ENCODE results near the gene CEACAM4.

The CEACAM4 gene

DNA sequence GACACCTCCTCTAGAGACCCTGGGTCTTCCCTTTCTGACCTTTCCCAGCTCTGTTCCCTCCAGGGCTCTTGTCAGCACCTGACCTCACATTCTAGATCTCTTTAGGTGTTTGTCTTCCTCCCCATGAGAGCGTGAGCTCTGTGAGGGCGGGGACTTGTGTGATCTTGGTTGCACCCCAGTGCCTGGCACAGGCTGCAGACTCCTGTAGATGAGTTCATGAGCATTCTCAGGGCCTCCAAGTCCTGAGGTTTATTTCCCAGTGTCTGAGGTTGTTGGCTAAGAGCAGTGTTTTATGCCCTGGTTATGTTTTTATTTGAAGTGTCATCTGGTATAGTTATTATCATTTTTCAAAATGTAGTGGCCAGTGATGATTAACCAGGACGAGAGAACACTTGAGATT is 596 bp downstream of the CEACAM4 start:
- no peak for TF ChIP-seq CTCF (conservative IDR thresholded peaks at IDR 0.05; ENCODE audit: low read depth, low read length)
- no peak for DNase-seq (ENCODE audit: low read depth)
- no peak overlapping the region for H3K4me3 ChIP-seq (ENCODE audit: low read depth, low read length)

DNA sequence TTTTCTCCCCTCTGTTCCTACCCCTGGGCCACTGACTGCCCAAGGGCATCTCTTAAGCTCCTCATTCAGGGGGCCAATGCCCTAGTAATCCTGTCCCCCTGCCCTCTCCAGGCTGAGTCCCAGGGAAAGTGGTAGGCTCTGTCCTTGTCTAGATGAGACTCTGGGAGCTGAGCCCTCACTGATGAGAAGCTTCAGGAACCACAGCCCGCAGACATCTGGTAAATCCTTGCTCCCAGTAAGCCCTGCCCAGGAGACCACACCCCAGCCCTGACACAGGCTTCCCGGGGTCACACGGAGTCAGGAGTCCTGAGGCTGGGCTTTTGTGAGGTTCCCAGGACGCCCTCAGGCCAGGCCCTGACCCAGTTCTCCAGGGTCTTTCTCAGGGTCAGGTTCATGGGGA is 1.9 kb downstream of the CEACAM4 start:
- DNase-seq (ENCODE audit: low read depth), result no peak
- no peak overlapping the region for H3K4me3 ChIP-seq (ENCODE audit: low read depth, low read length)

DNA sequence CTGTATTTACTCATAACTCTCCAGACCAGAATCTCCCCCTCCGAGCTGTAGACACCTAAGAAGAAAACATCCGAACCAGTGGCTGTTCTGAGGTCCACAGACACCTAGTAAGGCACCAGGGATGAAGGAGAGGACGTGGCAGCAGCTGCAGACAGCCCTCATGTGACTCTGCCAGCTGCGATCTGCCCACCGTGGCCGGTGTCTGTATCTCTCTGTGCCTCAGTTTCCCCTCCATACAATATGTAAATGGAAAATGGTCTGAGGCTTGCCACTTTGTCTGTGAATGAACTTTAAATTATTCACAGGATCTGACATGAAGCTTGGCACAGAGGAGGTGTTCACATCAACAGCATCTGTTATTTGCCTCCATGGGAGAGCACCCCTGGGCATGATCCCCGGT is 2.4 kb downstream of the CEACAM4 start:
- H3K4me3 ChIP-seq (ENCODE audit: low read depth, low read length), result no peak overlapping the region
- TF ChIP-seq CTCF (conservative IDR thresholded peaks at IDR 0.05; ENCODE audit: low read depth, low read length), result no peak
- DNase-seq (ENCODE audit: low read depth), result no peak

More for the DNA sequence above, 1.9 kb downstream of the CEACAM4 start:
- no peak for TF ChIP-seq CTCF (conservative IDR thresholded peaks at IDR 0.05; ENCODE audit: low read depth, low read length)

DNA sequence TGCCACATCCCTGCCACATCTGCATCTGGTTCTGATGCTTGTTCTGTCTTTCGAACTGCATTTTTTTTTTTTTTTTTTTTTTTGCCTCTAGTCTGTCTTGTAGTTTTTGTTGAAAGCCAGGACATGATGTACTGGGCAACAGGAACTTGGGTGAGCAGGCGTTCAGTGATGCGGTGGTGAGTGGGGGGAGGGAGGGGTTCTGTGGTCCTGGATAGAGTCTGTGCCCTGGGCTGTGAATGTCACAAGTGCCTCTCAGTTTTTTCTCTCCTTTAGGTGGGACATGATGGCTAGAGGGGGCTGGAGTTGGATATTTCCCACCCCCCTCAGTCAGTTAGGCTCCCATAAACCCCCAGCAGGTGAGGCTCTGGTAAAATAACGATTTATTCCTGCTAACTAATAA is 3.5 kb downstream of the CEACAM4 start:
- no peak for DNase-seq (ENCODE audit: low read depth)
- no peak for TF ChIP-seq CTCF (conservative IDR thresholded peaks at IDR 0.05; ENCODE audit: low read depth, low read length)
- H3K4me3 ChIP-seq (ENCODE audit: low read depth, low read length), result no peak overlapping the region

DNA sequence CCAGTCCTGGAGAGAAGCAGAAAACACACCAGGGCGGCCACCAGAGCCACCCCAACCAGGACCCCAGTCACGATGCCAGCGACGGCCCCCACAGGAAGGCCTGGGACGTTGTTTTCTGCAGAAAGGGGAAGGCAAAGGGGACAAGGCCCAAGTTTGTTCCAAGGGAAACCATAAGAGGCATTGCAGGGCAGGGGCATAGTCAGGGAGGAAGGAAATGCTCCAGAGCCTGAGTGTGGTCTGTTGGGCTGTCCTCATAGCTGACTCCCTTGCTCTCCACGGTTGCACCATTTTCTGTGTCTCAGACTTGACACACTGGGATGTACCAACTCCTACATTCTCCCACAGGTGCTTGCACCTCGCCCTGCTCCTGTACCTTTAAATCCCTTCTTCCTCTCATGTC is 5.2 kb downstream of the CEACAM4 start:
- H3K4me3 ChIP-seq (ENCODE audit: low read depth, low read length), result no peak overlapping the region

GRCh38 chr19:41621226-41621625 is 5.6 kb downstream of the CEACAM4 start:
- no peak for TF ChIP-seq CTCF (conservative IDR thresholded peaks at IDR 0.05; ENCODE audit: low read depth, low read length)
- DNase-seq (ENCODE audit: low read depth), result no peak
- no peak overlapping the region for H3K4me3 ChIP-seq (ENCODE audit: low read depth, low read length)

More for the DNA sequence above, 5.2 kb downstream of the CEACAM4 start:
- no peak for TF ChIP-seq CTCF (conservative IDR thresholded peaks at IDR 0.05; ENCODE audit: low read depth, low read length)
- DNase-seq (ENCODE audit: low read depth), result no peak

GRCh38 chr19:41620171-41620570 is 6.7 kb downstream of the CEACAM4 start:
- no peak overlapping the region for H3K4me3 ChIP-seq (ENCODE audit: low read depth, low read length)
- DNase-seq (ENCODE audit: low read depth), result no peak
- no peak for TF ChIP-seq CTCF (conservative IDR thresholded peaks at IDR 0.05; ENCODE audit: low read depth, low read length)

All from choroid plexus epithelial cell (primary cell).